NCI-H2107 treated with DMSO at 0.1 percent for 48 hours (cell line): ENCODE results near the gene TAF1L.

ENCODE experiments used
- DNase-seq: peaks from one replicate; lab custom pipeline; 2025; ENCODE audit not compliant: unreplicated experiment; lab: John Stamatoyannopoulos, UW

Gene TAF1L

DNA sequence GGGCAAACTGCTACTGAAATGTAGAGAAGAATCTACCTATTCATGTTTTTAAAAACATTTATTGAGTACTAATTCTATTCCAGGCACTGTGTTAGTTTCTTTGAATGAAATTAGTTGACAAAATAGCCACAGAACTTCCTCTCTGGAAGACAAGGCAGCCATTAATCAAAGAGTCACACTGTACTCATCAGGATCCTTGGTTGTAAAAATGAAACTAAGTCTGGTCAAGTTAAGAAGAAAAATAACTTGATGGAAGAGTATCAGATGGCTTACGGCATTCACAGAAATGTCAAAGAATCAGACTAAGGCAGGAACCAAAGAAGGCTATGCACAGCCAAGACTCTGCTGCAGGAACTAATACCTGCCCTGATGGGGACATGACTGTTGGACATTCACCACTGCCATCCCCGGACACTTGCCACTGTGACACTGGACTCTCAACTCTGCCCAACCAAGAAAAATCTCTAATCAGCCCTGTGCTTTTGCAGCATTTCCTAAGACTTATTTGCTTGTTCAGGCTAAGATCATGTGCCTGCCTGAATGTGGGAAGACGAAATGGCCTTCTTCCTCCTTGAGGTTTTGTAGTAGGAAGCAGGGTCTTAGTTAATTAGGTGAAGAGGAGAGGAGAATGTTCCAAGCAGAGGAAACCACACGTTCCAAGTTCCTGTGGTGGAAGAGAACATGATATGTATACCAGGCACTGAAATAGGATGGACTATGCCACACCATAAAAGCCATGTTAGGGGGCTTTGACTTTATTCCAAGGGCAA, 39.2 kb downstream of the TAF1L start:
- no peak for DNase-seq

DNA sequence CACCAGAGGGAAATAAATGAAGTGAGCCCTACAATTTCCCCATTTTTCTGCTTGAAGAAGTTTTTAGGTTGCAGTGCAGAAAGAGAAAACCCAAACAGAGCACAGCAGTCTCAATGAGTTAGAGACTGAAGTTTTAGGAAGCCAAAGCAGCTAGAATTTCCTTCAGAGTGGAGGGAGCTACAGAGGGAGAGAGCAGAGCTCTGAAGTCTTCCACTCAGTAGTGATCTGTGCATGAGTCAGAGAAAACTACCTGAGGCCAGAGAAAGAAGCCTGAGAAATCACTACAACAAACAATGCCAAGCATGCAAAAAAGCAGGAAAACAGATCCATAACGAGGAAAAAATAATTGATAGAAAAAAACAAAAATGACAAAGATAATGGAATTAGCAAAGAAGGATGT, 44.6 kb downstream of the TAF1L start:
- no peak for DNase-seq

DNA sequence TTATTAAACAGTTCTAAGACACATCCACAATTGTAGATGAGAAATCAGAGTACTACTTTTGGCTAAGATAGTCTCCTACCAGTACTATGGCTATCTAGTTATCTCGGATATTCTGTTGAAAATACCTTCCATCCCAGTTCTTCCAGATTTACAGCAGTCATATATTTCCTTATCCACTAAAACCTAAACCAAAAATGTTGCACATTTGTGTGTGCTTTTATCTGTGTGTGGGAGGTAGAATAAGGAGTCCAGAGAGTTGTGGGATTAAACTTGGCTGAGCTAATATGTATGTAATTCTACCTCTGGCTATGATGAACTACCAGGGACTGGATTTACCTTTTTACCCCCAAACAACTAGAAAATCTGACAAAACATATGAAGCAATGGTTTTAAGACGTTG, 45.0 kb downstream of the TAF1L start:
- DNase-seq: no peak

DNA sequence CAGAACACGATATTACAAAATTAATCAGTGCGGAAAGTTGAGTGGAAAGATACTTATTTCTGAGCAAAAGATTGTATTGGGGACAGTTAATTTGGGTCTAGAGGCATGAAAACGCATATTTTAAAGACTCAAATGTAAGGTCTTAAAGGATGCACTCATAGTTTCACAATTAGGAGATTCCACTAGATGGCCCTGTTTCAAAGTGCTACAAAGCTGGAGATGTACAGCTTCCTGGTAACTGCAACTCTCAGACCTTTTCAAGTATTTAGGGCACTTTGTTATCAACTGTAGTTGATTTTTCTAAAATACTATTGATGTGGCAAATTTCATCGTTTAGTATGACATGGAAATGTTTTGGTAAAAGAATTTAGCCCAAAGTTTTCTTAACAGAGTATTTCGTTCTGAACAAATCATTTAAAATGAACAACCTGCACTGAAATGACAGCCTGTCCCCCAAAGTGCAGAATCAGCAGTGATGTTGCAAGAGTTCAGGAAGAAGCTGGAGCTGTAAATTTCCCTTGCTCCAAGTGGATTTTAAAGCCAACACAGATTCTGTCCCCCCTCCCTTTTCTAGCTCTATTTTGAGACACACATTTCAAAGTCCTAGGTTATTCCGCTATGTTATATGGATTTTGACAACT, 46.3 kb downstream of the TAF1L start:
- DNase-seq: peak; percentile 35

DNA sequence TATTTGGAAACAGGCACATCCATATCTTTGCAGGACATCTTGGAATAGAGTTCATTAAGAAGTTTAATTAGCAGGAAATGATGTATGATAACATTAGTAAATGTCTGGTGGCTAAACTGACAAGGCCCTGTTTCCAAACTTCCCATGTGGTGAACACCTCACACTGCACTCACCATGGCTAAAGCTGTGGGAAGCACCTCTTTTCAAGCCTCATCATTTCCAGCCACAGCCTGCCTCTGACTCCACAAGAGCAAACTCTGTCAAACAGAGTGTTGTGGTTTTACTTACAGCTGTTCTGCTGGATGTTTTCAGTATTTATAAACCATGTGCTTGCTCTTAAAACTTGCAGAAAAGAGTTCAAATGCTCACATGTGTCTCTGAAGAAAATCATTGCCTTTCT, 47.6 kb downstream of the TAF1L start:
- no peak for DNase-seq

DNA sequence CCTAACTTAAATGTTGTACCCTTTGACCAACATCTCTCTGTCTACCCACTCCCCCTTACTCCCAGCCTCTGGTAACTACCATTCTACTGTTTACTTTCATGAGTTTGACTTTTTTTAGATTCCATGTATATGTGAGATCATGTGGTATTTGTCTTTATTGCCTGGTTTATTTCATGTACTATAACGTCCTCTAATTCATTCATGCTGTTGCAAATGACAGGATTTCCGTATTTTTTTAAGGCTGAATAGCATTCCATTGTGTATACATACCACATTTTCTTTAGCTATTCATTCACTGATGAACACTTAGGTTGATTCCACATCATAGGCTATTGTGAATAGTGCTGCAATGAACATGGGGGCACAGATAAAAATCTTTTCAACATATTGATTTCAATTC, 50.7 kb downstream of the TAF1L start:
- no peak for DNase-seq

DNA sequence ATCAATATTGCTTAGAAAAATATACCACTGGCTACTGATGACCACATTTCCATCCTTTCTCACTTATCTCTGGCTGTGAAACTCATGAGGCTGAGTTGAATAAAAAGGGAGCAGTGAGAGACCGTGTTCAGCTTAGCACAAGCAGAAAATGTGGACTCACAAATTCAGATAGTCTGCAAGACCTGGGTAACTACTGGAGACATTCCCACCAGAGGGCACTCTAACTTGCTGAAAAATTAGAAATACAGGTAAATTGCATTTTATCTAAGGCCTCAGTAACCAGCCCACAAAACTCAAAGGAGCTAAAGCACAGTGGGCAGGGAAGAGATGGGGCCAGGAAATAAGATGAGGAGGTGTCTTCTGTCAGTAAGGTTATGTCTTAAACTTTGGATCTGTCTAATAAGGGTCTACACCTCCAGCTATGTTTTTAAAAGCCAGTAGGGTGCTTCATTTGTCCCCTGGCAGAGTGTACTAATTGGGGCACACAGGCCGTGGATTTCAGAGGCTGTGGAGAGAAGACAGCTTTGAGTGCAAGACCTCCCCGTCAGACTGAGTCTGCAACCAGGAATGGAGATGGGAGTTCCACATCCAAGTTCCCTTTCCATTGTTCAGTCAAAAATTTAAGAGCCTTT, 53.8 kb downstream of the TAF1L start:
- peak; percentile 50 for DNase-seq

DNA sequence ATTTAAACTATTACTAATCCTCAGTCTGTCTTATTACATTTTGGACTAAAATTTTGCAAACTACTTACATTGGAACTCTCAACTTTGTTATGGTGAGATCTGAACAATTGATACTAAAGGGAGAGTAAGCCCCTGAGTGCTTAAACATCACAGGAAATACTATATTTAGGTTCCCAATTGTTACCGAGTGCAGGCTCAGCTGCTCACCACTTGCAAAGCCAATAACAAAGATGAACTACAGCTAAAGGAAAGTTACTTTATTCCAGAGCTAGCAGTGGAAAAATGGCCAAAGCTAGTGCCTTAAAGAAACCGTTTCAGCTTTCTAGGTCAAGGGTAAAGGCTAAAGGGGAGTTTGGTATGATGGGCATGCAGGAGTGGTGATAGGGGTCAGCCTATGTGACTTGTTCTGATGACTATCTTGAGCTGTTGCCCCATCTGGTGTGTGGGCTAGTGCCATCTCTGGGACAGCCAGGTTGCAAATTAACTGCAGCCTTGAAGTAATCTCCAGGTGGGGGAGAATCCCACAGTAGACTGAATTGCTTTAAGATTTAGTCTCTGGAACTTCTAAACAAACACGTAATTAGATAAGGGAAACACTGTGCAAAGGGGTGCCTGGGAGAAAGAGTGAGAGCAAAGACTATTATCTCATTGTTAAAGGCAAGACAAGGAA, 54.7 kb downstream of the TAF1L start:
- DNase-seq: no peak

DNA sequence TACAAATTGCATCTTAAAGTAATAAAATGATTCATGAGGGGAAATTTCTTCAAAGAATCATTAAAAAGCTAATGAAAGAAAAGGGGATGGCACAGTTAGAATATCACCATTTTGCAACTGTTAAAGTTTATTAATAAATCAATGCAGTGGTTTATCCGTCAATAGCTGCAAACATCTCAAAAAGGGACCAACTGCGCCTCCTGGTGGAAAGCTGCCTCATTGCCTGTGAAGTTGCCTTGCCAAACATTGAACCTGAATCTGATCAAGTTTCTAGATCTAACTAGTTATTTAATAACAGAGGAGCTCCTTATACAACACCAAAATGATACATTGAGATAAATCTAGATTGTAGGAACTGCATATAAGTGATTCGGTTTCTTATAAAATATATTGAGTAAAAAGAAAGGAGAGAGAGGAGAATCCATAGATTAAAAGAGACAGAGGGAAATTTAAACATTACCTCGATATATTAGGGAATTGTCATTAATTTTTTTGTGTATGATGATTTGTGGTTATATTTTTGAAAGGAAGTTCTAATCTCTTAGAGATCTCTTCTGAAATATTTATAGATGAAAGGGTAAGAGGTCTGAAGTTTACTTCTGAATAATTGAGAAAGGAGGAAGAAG, 55.6 kb downstream of the TAF1L start:
- DNase-seq: peak; percentile 7
